ENCODE results near the gene TBC1D22A. TPM values are rescaled to one million over a fixed set of nuclear protein-coding genes. Genes with fewer than 3 reads are reported as not detected.

Gene TBC1D22A
- total RNA-seq, 2 donors from 2014 or later: 52.4 to 108 TPM

- Mint-ChIP-seq H3K27me3 (no peaks in the 10 kb centered on the region), H3K4me3 (no peak overlapping the region), H3K27ac (peak overlapping the region; percentile 20), H3K9me3 (peaks cover 18% of the 10 kb centered on the region), H3K4me1 (peaks cover 9% of the 10 kb centered on the region), H3K36me3 (ENCODE audit: low read depth) (peaks cover 79% of the 10 kb centered on the region)
- ATAC-seq (replicated peaks): no peak
Observed at GRCh38 chr22:46869329-46869728, 106.9 kb downstream of the TBC1D22A start.

- peaks cover 17% of the 10 kb centered on the region for H3K9me3 Mint-ChIP-seq
- no peak for ATAC-seq (replicated peaks)
- no peak overlapping the region for H3K4me3 Mint-ChIP-seq
- no peak overlapping the region for H3K27ac Mint-ChIP-seq
- H3K4me1 Mint-ChIP-seq: peaks cover 8% of the 10 kb centered on the region
- H3K27me3 Mint-ChIP-seq: no peaks in the 10 kb centered on the region
- H3K36me3 Mint-ChIP-seq (ENCODE audit: low read depth): peaks cover 78% of the 10 kb centered on the region
Observed at GRCh38 chr22:46869831-46870441, 107.5 kb downstream of the TBC1D22A start.

- Mint-ChIP-seq H3K27ac (no peak overlapping the region), H3K9me3 (peaks cover 14% of the 10 kb centered on the region), H3K36me3 (ENCODE audit: low read depth) (peaks cover 66% of the 10 kb centered on the region), H3K4me3 (no peak overlapping the region), H3K4me1 (peaks cover 5% of the 10 kb centered on the region), H3K27me3 (no peaks in the 10 kb centered on the region)
- ATAC-seq (replicated peaks): no peak
Observed at GRCh38 chr22:46871826-46872225, 109.4 kb downstream of the TBC1D22A start.

GRCh38 chr22:46875089-46875488 is 112.6 kb downstream of the TBC1D22A start:
- ATAC-seq (replicated peaks): no peak
- H3K4me3 Mint-ChIP-seq: no peak overlapping the region
- peaks cover 66% of the 10 kb centered on the region for H3K36me3 Mint-ChIP-seq (ENCODE audit: low read depth)
- no peaks in the 10 kb centered on the region for H3K27me3 Mint-ChIP-seq
- peaks cover 16% of the 10 kb centered on the region for H3K4me1 Mint-ChIP-seq
- peaks cover 4% of the 10 kb centered on the region for H3K9me3 Mint-ChIP-seq
- no peak overlapping the region for H3K27ac Mint-ChIP-seq

DNA sequence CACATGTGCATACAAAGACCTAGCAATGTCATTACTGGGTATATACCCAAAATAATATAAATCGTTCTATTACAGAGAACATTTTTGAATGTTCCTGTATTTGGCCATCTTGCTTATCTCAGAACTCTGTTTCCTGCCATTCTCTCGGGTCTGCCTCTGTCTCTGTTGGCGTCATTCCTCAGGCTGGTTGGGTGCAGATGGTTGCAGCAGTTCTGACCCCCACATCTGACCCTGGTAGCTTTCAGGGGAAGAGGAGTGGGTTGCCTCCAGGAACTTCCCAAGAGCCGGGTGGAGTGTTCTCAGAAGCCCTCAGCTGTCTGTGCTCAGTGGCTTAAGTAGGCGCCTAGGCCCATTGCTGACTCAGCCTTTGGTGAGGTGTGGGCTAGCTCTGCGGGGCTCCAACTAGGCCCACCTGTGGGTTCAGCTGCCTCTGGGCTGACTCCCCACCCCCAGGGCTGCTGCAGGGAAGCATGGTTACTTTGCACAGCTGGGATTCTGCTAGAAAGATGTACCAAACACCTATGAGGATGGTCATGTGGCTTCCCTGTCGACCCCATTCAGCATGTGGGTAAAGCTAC is 114.0 kb downstream of the TBC1D22A start:
- Mint-ChIP-seq H3K9me3 (no peaks in the 10 kb centered on the region), H3K27ac (no peak overlapping the region), H3K27me3 (no peaks in the 10 kb centered on the region), H3K36me3 (ENCODE audit: low read depth) (peaks cover 66% of the 10 kb centered on the region), H3K4me1 (peaks cover 28% of the 10 kb centered on the region), H3K4me3 (no peak overlapping the region)
- ATAC-seq (replicated peaks): no peak

DNA sequence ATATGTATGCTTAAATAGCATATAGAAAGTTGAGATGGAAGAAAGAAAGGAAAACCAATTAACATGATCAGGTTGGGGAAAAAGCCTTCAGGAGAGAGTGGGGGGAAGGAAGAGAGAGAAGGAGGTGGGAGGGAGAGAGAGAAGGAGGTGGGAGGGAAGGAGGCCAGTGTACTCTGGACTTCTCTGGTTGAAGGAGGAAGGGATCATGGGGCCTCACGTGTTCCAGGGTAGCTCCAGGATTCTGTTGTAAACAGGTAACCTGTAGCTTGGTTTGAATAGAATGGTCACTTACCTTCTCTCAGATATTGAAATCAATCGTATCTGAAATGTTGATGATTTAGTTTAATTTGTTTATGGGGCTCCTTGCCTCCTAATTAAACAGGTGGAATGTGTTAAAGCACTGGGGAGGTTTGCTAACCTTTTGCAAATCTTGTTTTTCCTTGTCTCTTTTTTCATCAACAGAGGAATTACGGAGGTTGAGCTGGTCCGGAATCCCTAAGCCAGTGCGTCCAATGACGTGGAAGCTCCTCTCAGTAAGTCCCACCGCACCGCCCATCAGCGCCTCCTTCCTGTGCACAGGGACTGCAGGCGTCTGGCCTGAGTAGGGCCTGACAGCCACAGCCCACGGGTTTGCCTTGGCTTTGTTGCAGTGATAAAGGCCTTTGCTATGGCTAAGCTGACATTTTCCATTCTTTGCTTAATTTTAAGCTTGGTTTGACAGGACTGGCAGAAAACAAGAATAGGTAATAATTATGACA is 115.9 kb downstream of the TBC1D22A start:
- no peaks in the 10 kb centered on the region for H3K9me3 Mint-ChIP-seq
- peaks cover 67% of the 10 kb centered on the region for H3K36me3 Mint-ChIP-seq (ENCODE audit: low read depth)
- no peak overlapping the region for H3K4me3 Mint-ChIP-seq
- H3K27ac Mint-ChIP-seq: peak overlapping the region; percentile 77
- H3K4me1 Mint-ChIP-seq: peaks cover 38% of the 10 kb centered on the region
- ATAC-seq (replicated peaks): no peak
- no peaks in the 10 kb centered on the region for H3K27me3 Mint-ChIP-seq

DNA sequence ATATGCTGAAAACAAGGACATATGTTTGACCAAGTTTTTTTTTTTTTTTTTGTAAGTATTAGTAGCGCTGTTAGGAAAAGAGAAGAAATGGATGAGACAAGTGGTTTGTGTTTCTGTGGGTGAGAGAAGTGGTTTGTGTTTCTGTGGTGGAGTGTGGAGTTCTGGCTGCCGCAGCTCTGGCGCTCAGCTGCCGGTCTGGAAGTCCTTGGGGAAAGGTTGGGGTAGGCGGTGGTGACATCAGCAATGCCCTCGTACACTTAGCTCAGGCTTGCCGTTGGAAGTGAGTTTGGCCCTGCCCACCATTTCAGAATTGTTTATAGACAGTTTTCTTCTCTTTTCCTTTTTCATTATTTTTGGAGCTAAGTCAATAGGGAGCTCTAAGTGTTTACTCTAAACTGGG is 116.6 kb downstream of the TBC1D22A start:
- no peak overlapping the region for H3K27ac Mint-ChIP-seq
- no peaks in the 10 kb centered on the region for H3K27me3 Mint-ChIP-seq

GRCh38 chr22:46881373-46882118 is 119.1 kb downstream of the TBC1D22A start:
- Mint-ChIP-seq H3K36me3 (ENCODE audit: low read depth) (peaks cover 92% of the 10 kb centered on the region), H3K27me3 (no peaks in the 10 kb centered on the region), H3K4me1 (peaks cover 45% of the 10 kb centered on the region), H3K9me3 (no peaks in the 10 kb centered on the region), H3K4me3 (no peak overlapping the region), H3K27ac (peak overlapping the region; percentile 47)
- peak; percentile 76 for ATAC-seq (replicated peaks)

More for the DNA sequence above, 116.6 kb downstream of the TBC1D22A start:
- no peaks in the 10 kb centered on the region for H3K9me3 Mint-ChIP-seq
- H3K36me3 Mint-ChIP-seq (ENCODE audit: low read depth): peaks cover 74% of the 10 kb centered on the region
- no peak overlapping the region for H3K4me3 Mint-ChIP-seq
- peaks cover 43% of the 10 kb centered on the region for H3K4me1 Mint-ChIP-seq
- no peak for ATAC-seq (replicated peaks)

GRCh38 chr22:46883092-46883910 is 120.9 kb downstream of the TBC1D22A start:
- peaks cover 95% of the 10 kb centered on the region for H3K36me3 Mint-ChIP-seq (ENCODE audit: low read depth)
- no peak overlapping the region for H3K4me3 Mint-ChIP-seq
- no peak overlapping the region for H3K27ac Mint-ChIP-seq
- peaks cover 32% of the 10 kb centered on the region for H3K4me1 Mint-ChIP-seq
- H3K27me3 Mint-ChIP-seq: no peaks in the 10 kb centered on the region
- H3K9me3 Mint-ChIP-seq: no peaks in the 10 kb centered on the region
- no peak for ATAC-seq (replicated peaks)

DNA sequence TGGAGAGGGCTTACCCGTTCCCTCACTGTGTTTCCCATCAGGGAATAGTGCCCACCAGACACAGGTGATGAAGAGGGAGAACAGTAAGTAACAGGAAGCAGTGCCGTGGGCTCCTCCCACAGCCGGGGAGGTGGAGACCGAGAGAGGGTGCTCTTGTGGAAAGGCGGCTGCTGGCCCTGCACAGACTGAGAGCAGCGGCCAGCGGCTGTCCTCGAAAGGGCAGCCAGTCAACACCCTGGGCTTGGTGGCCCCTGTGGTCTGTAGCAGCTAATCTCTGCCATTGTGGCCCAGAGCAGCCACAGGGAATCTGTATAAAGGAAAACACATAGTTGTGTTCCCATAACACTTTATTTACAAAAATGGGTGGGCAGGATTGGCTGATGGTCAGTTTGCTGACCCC is 121.9 kb downstream of the TBC1D22A start:
- Mint-ChIP-seq H3K9me3 (no peaks in the 10 kb centered on the region), H3K27ac (peak overlapping the region; percentile 13), H3K27me3 (no peaks in the 10 kb centered on the region), H3K36me3 (ENCODE audit: low read depth) (peaks cover 95% of the 10 kb centered on the region), H3K4me3 (no peak overlapping the region), H3K4me1 (peaks cover 32% of the 10 kb centered on the region)
- ATAC-seq (replicated peaks): no peak

- no peak overlapping the region for H3K4me3 Mint-ChIP-seq
- no peaks in the 10 kb centered on the region for H3K9me3 Mint-ChIP-seq
- no peak for ATAC-seq (replicated peaks)
- no peaks in the 10 kb centered on the region for H3K27me3 Mint-ChIP-seq
- peaks cover 10% of the 10 kb centered on the region for H3K4me1 Mint-ChIP-seq
- H3K27ac Mint-ChIP-seq: no peak overlapping the region
- H3K36me3 Mint-ChIP-seq (ENCODE audit: low read depth): peaks cover 97% of the 10 kb centered on the region
Observed at GRCh38 chr22:46887978-46888377, 125.5 kb downstream of the TBC1D22A start.

GRCh38 chr22:46890819-46891218 is 128.4 kb downstream of the TBC1D22A start:
- Mint-ChIP-seq H3K36me3 (ENCODE audit: low read depth) (peaks cover 97% of the 10 kb centered on the region), H3K27me3 (no peaks in the 10 kb centered on the region), H3K4me1 (peaks cover 7% of the 10 kb centered on the region), H3K27ac (no peak overlapping the region), H3K9me3 (no peaks in the 10 kb centered on the region), H3K4me3 (no peak overlapping the region)
- no peak for ATAC-seq (replicated peaks)

DNA sequence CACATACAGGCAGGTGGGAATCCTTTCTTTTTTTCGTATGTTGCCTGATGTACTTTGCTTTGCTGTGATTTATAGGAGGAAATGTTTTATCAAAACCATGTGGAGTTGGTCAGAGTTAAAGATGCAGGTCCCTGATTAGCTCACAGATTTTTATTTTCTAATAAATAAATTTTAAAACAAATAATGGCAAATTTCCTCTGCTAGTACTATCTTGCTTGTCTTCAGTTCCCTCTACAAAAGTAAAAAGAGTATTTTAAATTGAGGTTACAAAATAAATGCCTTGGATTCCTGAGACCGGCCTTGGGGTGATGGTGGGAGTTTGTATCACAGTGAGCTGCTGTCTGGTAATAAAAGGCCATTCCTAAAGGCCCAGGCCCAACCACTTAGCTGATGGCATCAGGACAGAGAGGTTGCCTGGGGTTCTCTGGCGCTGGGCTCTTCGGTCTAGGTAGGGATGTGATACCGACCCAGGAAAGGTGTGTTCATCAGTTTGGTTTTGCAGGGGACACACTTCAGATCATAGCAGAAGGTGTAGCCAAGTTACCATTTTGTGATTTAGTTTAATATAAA is 129.0 kb downstream of the TBC1D22A start:
- Mint-ChIP-seq H3K27ac (no peak overlapping the region), H3K36me3 (ENCODE audit: low read depth) (peaks cover 97% of the 10 kb centered on the region), H3K27me3 (no peaks in the 10 kb centered on the region), H3K9me3 (no peaks in the 10 kb centered on the region), H3K4me1 (peaks cover 13% of the 10 kb centered on the region), H3K4me3 (no peak overlapping the region)
- no peak for ATAC-seq (replicated peaks)
